IPS-18a (cell line): Measurements from ENCODE around the gene RRP9.

Experiments used
- H3K27ac ChIP-seq: one replicate; pipeline ENCODE4 v1.5.1; 2013; ENCODE audit warnings: low read length
- H3K27me3 ChIP-seq: one replicate; pipeline ENCODE4 v1.6.1; 2013; ENCODE audit warnings: mild to moderate bottlenecking, low read length; ENCODE audit not compliant: control insufficient read depth, insufficient read depth
- H3K36me3 ChIP-seq: one replicate; pipeline ENCODE4 v1.6.1; 2013; ENCODE audit warnings: low read depth, low read length; ENCODE audit not compliant: control insufficient read depth
- H3K4me1 ChIP-seq: one replicate; pipeline ENCODE4 v1.6.1; 2013; ENCODE audit warnings: low read depth, low read length; ENCODE audit not compliant: control insufficient read depth
- H3K4me3 ChIP-seq: one replicate; pipeline ENCODE4 v1.5.1; 2013; ENCODE audit warnings: low read length
- H3K9ac ChIP-seq: one replicate; pipeline ENCODE4 v1.6.1; 2013; ENCODE audit warnings: mild to moderate bottlenecking, low read length, moderate library complexity
- H3K9me3 ChIP-seq: one replicate; pipeline ENCODE4 v1.6.1; 2013; ENCODE audit warnings: low read depth, low read length; ENCODE audit not compliant: control insufficient read depth

RRP9 gene

GRCh38 chr3:51950899-51951298, 9.2 kb upstream of the RRP9 start:
- Histone ChIP-seq H3K27me3 (peaks cover 45% of the 10 kb centered on the region), H3K27ac (no peak overlapping the region), H3K9ac (no peak overlapping the region)

GRCh38 chr3:51949121-51949520, 7.4 kb upstream of the RRP9 start:
- H3K4me3 ChIP-seq: no peak overlapping the region
- H3K36me3 ChIP-seq: no peaks in the 10 kb centered on the region
- H3K27ac ChIP-seq: no peak overlapping the region
- no peak overlapping the region for H3K9ac ChIP-seq
- H3K9me3 ChIP-seq: no peaks in the 10 kb centered on the region
- H3K4me1 ChIP-seq: no peaks in the 10 kb centered on the region
- H3K27me3 ChIP-seq: peaks cover 27% of the 10 kb centered on the region

More at GRCh38 chr3:51950899-51951298, 9.2 kb upstream of the RRP9 start:
- Histone ChIP-seq H3K4me1 (peaks cover 4% of the 10 kb centered on the region), H3K36me3 (no peaks in the 10 kb centered on the region), H3K4me3 (no peak overlapping the region), H3K9me3 (no peaks in the 10 kb centered on the region)

DNA sequence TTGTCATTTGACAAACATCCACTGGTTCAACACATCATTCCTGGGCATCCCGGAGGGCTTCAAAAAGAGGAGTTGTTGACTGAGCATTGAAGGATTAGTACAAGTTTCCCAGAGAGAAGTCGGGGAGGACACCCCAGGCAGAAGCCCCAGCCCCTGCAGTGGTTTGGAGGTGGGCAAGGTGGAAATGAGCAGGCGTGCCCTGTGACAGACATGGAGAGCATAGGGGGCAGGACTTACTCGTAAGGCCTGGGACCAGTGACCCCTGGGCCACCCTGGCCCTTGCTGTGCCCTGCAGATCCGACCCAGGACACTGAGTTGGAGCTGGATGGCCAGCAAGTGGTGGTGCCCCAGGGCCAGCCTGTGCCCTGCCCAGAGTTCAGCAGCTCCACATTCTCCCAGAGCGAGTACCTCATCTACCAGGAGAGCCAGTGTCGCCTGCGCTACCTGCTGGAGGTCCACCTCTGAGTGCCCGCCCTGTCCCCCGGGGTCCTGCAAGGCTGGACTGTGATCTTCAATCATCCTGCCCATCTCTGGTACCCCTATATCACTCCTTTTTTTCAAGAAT, 6.4 kb upstream of the RRP9 start:
- Histone ChIP-seq H3K4me1 (no peaks in the 10 kb centered on the region), H3K36me3 (no peaks in the 10 kb centered on the region), H3K9me3 (no peaks in the 10 kb centered on the region), H3K27me3 (peaks cover 17% of the 10 kb centered on the region), H3K9ac (no peak overlapping the region), H3K4me3 (no peak overlapping the region), H3K27ac (no peak overlapping the region)

GRCh38 chr3:51947215-51947900, 5.7 kb upstream of the RRP9 start:
- no peak overlapping the region for H3K27ac ChIP-seq
- H3K4me3 ChIP-seq: no peak overlapping the region
- H3K9ac ChIP-seq: no peak overlapping the region
- H3K9me3 ChIP-seq: no peaks in the 10 kb centered on the region
- peaks cover 3% of the 10 kb centered on the region for H3K4me1 ChIP-seq
- peaks cover 16% of the 10 kb centered on the region for H3K27me3 ChIP-seq
- no peaks in the 10 kb centered on the region for H3K36me3 ChIP-seq

DNA sequence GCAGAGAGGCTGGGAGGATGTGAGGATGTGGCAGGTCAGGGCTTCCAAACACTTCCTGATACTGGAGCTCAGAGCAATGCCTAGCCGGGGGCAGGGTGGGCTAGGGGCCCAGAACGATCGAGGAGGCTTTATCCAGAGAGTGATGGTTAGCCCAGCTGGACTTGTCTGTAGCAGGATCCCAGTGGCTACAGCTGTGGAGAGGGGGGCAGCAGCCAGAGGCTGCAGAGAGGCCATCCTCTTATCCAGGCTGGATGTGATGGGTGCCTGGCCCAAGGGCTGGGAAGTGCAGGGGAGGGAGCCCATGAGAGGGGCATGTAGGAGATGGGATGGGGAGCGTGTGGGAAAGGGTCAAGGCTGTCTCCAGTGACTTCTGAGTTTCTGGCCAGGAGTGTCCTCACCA, 5.1 kb upstream of the RRP9 start:
- peaks cover 5% of the 10 kb centered on the region for H3K4me1 ChIP-seq
- H3K27me3 ChIP-seq: peaks cover 16% of the 10 kb centered on the region
- no peak overlapping the region for H3K9ac ChIP-seq
- no peak overlapping the region for H3K27ac ChIP-seq
- H3K4me3 ChIP-seq: no peak overlapping the region
- no peaks in the 10 kb centered on the region for H3K9me3 ChIP-seq
- no peaks in the 10 kb centered on the region for H3K36me3 ChIP-seq

DNA sequence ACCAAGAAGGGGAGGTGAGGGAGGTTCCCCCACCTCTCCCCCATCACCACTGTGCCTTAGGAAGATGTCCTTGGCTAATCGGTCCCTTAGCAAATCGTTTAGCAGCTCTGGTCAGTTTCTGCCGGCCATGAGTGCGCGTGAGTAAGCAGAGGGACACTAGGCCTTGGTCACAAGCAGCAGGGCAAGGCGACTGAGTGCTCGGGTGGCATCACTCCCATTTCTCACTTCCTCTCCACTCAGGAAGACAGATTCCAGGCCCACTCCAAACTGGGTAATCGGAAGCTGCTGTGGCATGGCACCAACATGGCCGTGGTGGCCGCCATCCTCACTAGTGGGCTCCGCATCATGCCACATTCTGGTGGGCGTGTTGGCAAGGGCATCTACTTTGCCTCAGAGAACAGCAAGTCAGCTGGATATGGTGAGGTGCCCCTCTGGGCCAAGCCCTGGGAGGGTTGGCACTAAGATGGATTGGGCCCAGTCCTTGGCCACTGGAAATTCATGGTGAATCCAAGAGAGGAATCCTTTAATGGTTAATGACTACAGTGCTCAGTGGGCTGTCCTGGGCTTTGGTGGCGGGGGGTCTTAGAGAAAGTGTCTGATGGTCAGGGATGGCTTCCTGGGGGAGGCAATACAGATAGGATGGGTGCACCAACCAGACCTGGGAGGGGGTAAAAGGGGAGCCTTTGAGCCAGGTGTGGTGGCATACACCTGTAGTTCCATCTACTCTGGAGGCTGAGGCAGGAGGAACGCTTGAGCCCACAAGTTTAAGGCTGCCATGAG, 4.4 kb upstream of the RRP9 start:
- H3K9ac ChIP-seq: no peak overlapping the region
- no peaks in the 10 kb centered on the region for H3K36me3 ChIP-seq
- H3K27ac ChIP-seq: no peak overlapping the region
- H3K9me3 ChIP-seq: no peaks in the 10 kb centered on the region
- peaks cover 12% of the 10 kb centered on the region for H3K27me3 ChIP-seq
- H3K4me3 ChIP-seq: no peak overlapping the region
- peaks cover 5% of the 10 kb centered on the region for H3K4me1 ChIP-seq

GRCh38 chr3:51945031-51945840, 3.5 kb upstream of the RRP9 start:
- Histone ChIP-seq H3K4me1 (peaks cover 5% of the 10 kb centered on the region), H3K9ac (no peak overlapping the region), H3K27ac (no peak overlapping the region), H3K4me3 (no peak overlapping the region), H3K27me3 (peaks cover 6% of the 10 kb centered on the region), H3K36me3 (no peaks in the 10 kb centered on the region), H3K9me3 (no peaks in the 10 kb centered on the region)

- H3K4me3 ChIP-seq: no peak overlapping the region
- H3K27me3 ChIP-seq: peaks cover 6% of the 10 kb centered on the region
- H3K9ac ChIP-seq: no peak overlapping the region
- no peaks in the 10 kb centered on the region for H3K9me3 ChIP-seq
- H3K4me1 ChIP-seq: peaks cover 5% of the 10 kb centered on the region
- H3K36me3 ChIP-seq: no peaks in the 10 kb centered on the region
- H3K27ac ChIP-seq: no peak overlapping the region
These were observed 2.8 kb upstream of the RRP9 start for GRCh38 chr3:51944451-51945021.

DNA sequence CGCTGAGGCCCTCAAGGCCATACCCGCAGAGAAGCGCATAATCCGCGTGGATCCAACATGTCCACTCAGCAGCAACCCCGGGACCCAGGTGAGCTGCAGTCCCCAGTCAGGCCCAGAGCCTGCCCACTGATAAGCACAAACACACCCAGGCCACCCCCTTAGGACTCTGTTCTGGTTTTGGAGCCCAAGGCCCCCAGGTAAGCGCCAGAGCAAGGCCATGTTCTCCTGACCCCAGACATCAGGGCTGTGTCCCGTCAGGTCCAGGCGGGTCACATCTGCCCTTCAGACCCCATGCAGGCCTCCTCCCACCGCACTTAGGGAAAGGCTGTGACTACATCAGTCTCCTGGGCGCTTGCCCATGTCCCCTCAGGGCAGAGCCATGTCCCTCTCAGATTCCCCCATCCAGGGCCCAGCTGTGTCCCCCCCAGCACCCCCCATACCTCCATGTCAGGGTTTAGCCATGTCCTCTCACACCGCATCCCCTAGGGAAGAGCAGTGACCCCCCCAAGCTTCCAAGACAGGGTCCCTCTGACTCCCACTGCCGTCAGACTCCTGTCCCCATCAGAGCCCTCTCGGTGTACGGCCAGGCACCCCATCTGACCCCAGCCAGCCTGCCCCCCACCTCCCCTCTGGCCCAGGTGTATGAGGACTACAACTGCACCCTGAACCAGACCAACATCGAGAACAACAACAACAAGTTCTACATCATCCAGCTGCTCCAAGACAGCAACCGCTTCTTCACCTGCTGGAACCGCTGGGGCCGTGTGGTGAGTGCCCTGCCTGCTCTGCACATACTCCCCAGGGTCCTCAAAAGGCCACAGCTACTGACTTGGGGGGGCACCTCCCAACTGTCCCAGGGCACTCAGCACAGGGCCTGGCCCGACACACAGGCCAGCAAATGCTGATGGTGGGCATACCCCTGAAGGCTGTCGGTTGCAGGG, 2.0 kb upstream of the RRP9 start:
- Histone ChIP-seq H3K4me3 (no peak overlapping the region), H3K4me1 (peaks cover 5% of the 10 kb centered on the region), H3K27ac (no peak overlapping the region), H3K27me3 (no peaks in the 10 kb centered on the region), H3K36me3 (peaks cover 6% of the 10 kb centered on the region), H3K9ac (no peak overlapping the region), H3K9me3 (no peaks in the 10 kb centered on the region)

GRCh38 chr3:51942603-51943450, 1.1 kb upstream of the RRP9 start:
- H3K9ac ChIP-seq: no peak overlapping the region
- peak overlapping the region; percentile 49 for H3K4me3 ChIP-seq
- no peak overlapping the region for H3K27ac ChIP-seq
- peaks cover 15% of the 10 kb centered on the region for H3K36me3 ChIP-seq
- H3K4me1 ChIP-seq: peaks cover 5% of the 10 kb centered on the region
- H3K9me3 ChIP-seq: no peaks in the 10 kb centered on the region
- H3K27me3 ChIP-seq: no peaks in the 10 kb centered on the region
